Fibroblast of lung (primary cell): ENCODE data around the gene MPDU1.

Experiments
- EZH2 ChIP-seq: IDR thresholded peaks from 2 replicates; pipeline ENCODE4 v1.5.1; 2012; ENCODE audit warnings: low read length, control low read depth, mild to moderate bottlenecking; ENCODE audit errors: missing control alignments
- TF ChIP-seq, protein P1 (sequence below), 2 donors: IDR thresholded peaks in 1 of 2; conservative IDR thresholded peaks in 1 of 2; 1 replicate in 1 of 2; 2 replicates in 1 of 2; pipeline ENCODE4 v1.5.1; 2011 to 2012; ENCODE audit warnings: low read length in 2 of 2, control low read depth in 1 of 2, inconsistent platforms in 1 of 2, low read depth in 1 of 2, mild to moderate bottlenecking in 1 of 2

GRCh38 chr17:7548585-7549400, 34.9 kb upstream of the MPDU1 start, which contains the start of gene TNFSF12:
- TF ChIP-seq, protein P1, sequence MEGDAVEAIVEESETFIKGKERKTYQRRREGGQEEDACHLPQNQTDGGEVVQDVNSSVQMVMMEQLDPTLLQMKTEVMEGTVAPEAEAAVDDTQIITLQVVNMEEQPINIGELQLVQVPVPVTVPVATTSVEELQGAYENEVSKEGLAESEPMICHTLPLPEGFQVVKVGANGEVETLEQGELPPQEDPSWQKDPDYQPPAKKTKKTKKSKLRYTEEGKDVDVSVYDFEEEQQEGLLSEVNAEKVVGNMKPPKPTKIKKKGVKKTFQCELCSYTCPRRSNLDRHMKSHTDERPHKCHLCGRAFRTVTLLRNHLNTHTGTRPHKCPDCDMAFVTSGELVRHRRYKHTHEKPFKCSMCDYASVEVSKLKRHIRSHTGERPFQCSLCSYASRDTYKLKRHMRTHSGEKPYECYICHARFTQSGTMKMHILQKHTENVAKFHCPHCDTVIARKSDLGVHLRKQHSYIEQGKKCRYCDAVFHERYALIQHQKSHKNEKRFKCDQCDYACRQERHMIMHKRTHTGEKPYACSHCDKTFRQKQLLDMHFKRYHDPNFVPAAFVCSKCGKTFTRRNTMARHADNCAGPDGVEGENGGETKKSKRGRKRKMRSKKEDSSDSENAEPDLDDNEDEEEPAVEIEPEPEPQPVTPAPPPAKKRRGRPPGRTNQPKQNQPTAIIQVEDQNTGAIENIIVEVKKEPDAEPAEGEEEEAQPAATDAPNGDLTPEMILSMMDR (conservative IDR thresholded peaks at IDR 0.05 in 1 of 2, IDR thresholded peaks at IDR 0.05 in 1 of 2; ENCODE audit: low read depth in 1 of 2, low read length in 2 of 2), result peak; percentile 14
- TF ChIP-seq EZH2, result no peak
